Activated naive CD8-positive, alpha-beta T cell treated with anti-CD3 and anti-CD28 coated beads, Interleukin-2, amount 50 U/mL, for 24 hours (primary cell): Measurements from ENCODE around the gene MSN.

ENCODE experiments used
- ATAC-seq: fragments of 150-1000 bp; cut with Tn5 transposase; one replicate; pipeline ENCODE4 v1.10.0; 2021
- DNase-seq: peaks from one replicate; pipeline ENCODE4 v3.0.0; 2021
- H3K27ac Mint-ChIP-seq: one replicate; pipeline ENCODE4 v1.8.0; 2021; ENCODE audit warnings: mild to moderate bottlenecking, mixed read lengths
- H3K27me3 Mint-ChIP-seq: one replicate; pipeline ENCODE4 v1.8.0; 2021; ENCODE audit warnings: mixed read lengths
- H3K36me3 Mint-ChIP-seq: one replicate; pipeline ENCODE4 v1.8.0; 2021; ENCODE audit warnings: low read depth, mixed read lengths
- H3K4me1 Mint-ChIP-seq: one replicate; pipeline ENCODE4 v1.8.0; 2021; ENCODE audit warnings: mixed read lengths
- H3K4me3 Mint-ChIP-seq: one replicate; pipeline ENCODE4 v1.8.0; 2021; ENCODE audit warnings: mild to moderate bottlenecking, moderate library complexity, mixed read lengths
- H3K9me3 Mint-ChIP-seq: one replicate; pipeline ENCODE4 v1.8.0; 2021; ENCODE audit warnings: mixed read lengths

The MSN gene

GRCh38 chrX:65720381-65720964 lies 53.0 kb downstream of the MSN start:
- no peaks in the 10 kb centered on the region for H3K9me3 Mint-ChIP-seq
- H3K4me1 Mint-ChIP-seq = peaks cover 93% of the 10 kb centered on the region
- no peak for DNase-seq
- H3K27ac Mint-ChIP-seq = peak overlapping the region; percentile 78
- peak overlapping the region; percentile 1 for H3K4me3 Mint-ChIP-seq
- ATAC-seq = no peak
- peaks cover 70% of the 10 kb centered on the region for H3K36me3 Mint-ChIP-seq
- no peaks in the 10 kb centered on the region for H3K27me3 Mint-ChIP-seq

DNA sequence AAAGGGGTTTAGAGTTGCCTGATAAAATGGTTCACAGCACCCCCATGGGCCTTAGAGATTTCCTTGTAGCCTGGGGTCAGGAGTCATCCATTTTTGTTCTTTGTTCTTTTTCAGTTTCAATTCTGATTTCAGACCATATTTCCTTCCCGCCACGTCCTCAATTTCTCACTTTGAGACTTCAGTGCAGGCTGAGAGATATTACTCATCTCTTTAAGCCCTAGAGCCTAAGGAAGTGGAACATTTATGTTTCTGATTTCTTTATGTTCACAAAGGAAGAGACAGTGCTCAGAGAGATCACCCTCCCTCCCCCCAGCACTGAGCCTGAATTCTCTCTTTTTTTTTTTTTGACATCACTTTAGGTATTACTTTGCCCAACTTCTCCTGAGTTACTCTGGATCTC lies 56.3 kb downstream of the MSN start:
- Mint-ChIP-seq H3K27me3 (no peaks in the 10 kb centered on the region), H3K36me3 (peaks cover 75% of the 10 kb centered on the region), H3K4me3 (peak overlapping the region; percentile 51), H3K9me3 (no peaks in the 10 kb centered on the region), H3K27ac (peak overlapping the region; percentile 94), H3K4me1 (peaks cover 91% of the 10 kb centered on the region)
- DNase-seq (peak; percentile 24), ATAC-seq (peak; percentile 91)

DNA sequence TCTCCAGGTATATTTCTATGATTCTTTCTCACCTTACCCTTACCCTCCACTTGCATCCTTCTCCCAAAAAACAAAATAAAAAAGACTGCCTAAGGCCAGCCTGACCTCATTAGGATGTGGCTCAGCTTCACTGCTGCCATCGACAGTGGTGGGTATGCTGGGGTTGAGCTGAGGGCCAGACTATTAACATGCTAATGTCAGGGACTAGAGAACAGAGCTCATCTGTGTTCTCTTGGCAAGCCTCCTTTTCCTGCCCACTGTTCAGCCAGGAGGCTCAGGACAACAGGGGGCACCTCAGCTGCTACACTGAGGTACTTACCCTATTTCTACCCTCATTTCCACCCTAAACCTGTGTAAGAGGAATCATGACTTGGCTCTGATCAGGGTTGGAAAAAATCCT lies 59.3 kb downstream of the MSN start:
- no peak overlapping the region for H3K4me3 Mint-ChIP-seq
- peaks cover 79% of the 10 kb centered on the region for H3K4me1 Mint-ChIP-seq
- H3K9me3 Mint-ChIP-seq = no peaks in the 10 kb centered on the region
- DNase-seq (no peak), ATAC-seq (no peak)
- H3K27ac Mint-ChIP-seq = peak overlapping the region; percentile 94
- no peaks in the 10 kb centered on the region for H3K27me3 Mint-ChIP-seq
- peaks cover 82% of the 10 kb centered on the region for H3K36me3 Mint-ChIP-seq

- Mint-ChIP-seq H3K27me3 (no peaks in the 10 kb centered on the region), H3K36me3 (peaks cover 87% of the 10 kb centered on the region), H3K27ac (peak overlapping the region; percentile 55), H3K9me3 (no peaks in the 10 kb centered on the region), H3K4me1 (peaks cover 43% of the 10 kb centered on the region), H3K4me3 (no peak overlapping the region)
- DNase-seq (no peak), ATAC-seq (peak; percentile 20)
Observed at GRCh38 chrX:65731684-65732289, 64.3 kb downstream of the MSN start.

GRCh38 chrX:65740909-65741308 lies 73.5 kb downstream of the MSN start:
- Mint-ChIP-seq H3K4me1 (peaks cover 57% of the 10 kb centered on the region), H3K9me3 (no peaks in the 10 kb centered on the region), H3K27ac (peak overlapping the region; percentile 84), H3K27me3 (no peaks in the 10 kb centered on the region), H3K4me3 (no peak overlapping the region), H3K36me3 (peaks cover 58% of the 10 kb centered on the region)
- DNase-seq = no peak
- peak; percentile 18 for ATAC-seq

- H3K27ac Mint-ChIP-seq = peak overlapping the region; percentile 84
- DNase-seq = no peak
- H3K27me3 Mint-ChIP-seq = no peaks in the 10 kb centered on the region
- peaks cover 55% of the 10 kb centered on the region for H3K4me1 Mint-ChIP-seq
- H3K4me3 Mint-ChIP-seq = peak overlapping the region; percentile 36
- H3K9me3 Mint-ChIP-seq = no peaks in the 10 kb centered on the region
- H3K36me3 Mint-ChIP-seq = peaks cover 50% of the 10 kb centered on the region
- peak; percentile 73 for ATAC-seq
Observed at GRCh38 chrX:65741823-65742222, 74.4 kb downstream of the MSN start.

DNA sequence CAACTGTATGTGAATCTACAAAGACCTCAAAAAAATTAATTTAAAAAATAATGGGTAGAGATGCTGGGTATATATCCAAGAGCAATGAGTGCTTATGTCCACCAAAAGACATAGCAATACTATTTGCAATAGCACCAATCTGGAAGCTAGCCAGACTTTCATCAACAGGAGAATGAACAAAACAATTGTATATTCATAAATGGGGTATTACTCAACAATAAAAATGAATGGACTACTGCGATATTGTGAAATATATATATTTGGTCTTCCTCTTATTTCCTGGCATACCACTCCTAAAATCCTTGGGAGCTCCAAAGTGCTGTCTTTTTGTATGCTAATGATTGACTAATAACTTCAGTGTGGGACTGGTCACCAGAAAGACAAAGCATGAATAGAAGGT lies 77.5 kb downstream of the MSN start:
- ATAC-seq (no peak), DNase-seq (no peak)
- Mint-ChIP-seq H3K4me1 (peaks cover 62% of the 10 kb centered on the region), H3K9me3 (no peaks in the 10 kb centered on the region), H3K4me3 (no peak overlapping the region), H3K27ac (no peak overlapping the region), H3K36me3 (peaks cover 27% of the 10 kb centered on the region), H3K27me3 (no peaks in the 10 kb centered on the region)

DNA sequence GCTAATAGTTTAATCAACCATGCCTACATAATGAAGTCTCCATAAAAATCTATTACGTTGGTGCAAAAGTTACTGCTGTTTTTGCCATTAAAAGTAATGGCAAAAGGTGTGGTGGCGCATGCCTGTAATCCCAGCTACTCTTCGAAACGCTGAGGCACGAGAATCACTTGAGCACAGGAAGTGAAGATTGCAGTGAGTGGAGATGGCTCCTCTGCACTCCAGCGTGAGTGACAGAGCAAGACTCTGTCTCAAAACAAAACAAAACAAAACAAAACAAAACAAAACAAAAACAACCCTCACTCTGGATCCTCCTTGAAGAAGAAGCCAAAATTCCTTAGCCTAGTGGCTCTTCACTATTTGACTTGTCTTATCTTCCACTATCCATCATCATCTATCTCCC lies 78.0 kb downstream of the MSN start:
- DNase-seq = no peak
- Mint-ChIP-seq H3K4me3 (no peak overlapping the region), H3K9me3 (no peaks in the 10 kb centered on the region)

DNA sequence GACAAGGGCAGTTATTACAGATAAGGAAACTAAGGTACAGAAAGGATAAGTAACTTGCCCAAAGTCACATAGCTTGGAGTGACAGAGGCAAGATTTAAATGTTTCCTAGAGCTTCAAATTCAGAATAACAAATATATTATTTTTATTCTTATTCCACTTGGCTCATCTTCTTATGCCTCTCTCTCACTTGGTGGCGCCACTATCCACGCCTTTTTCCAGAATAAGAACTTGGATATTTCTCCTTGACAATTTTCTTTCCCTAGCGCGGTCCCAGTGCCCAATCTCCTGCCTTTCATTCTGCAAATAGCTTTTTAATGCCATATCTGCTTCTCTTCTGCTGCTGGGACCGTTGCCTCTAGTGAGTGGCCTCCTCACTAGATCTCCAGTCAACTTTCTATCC lies 78.5 kb downstream of the MSN start:
- DNase-seq (no peak), ATAC-seq (no peak)
- Mint-ChIP-seq H3K27ac (no peak overlapping the region), H3K4me1 (peaks cover 59% of the 10 kb centered on the region), H3K4me3 (no peak overlapping the region), H3K27me3 (no peaks in the 10 kb centered on the region), H3K36me3 (peaks cover 18% of the 10 kb centered on the region), H3K9me3 (no peaks in the 10 kb centered on the region)

More for the DNA sequence above, 78.0 kb downstream of the MSN start:
- ATAC-seq = no peak
- Mint-ChIP-seq H3K27me3 (no peaks in the 10 kb centered on the region), H3K27ac (no peak overlapping the region), H3K36me3 (peaks cover 23% of the 10 kb centered on the region), H3K4me1 (peaks cover 59% of the 10 kb centered on the region)

DNA sequence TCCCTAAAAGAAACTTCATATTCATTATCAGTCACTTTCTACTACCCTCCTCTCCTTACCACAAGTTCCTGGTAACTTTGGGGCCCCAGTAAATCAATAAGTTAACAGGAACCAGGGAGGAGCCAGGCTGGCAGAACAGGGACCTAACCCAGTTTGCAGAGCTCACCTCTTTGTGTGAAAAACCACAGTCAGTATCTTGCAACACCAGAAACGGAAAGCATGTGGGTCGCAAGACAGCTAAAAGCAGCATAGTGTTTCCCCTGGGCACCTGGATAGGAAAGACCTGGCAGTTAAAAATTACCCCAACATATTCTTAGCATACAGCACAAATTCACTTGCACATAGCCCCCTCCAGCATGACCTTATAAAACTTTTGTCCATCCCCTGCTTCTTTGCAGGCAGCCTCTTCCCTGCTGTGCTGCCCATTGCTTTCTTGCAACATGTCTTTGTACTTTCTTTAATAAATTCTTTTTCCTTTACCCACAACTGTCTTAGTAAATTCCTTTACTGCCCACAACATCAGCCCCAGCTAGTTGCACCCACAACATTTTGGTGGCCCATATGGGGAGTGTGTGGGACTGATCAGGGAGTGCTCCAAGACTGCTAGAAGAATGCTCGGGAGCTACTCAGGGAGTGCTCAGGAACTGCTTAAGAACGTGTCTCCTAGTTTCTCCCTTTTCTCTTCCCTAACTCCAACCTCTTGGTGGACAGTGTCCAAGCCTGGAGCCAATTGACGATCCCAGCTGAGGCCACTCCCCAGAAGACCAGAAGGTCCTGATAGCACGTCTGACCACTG lies 83.4 kb downstream of the MSN start:
- Mint-ChIP-seq H3K27me3 (no peaks in the 10 kb centered on the region), H3K27ac (peak overlapping the region; percentile 67), H3K36me3 (peaks cover 4% of the 10 kb centered on the region), H3K4me1 (peaks cover 63% of the 10 kb centered on the region), H3K4me3 (peak overlapping the region; percentile 40), H3K9me3 (no peaks in the 10 kb centered on the region)
- ATAC-seq (peak; percentile 76), DNase-seq (peak; percentile 22)

GRCh38 chrX:65751519-65751918 lies 84.1 kb downstream of the MSN start:
- H3K27me3 Mint-ChIP-seq = no peaks in the 10 kb centered on the region
- no peak for DNase-seq
- H3K4me3 Mint-ChIP-seq = no peak overlapping the region
- ATAC-seq = no peak
- peaks cover 69% of the 10 kb centered on the region for H3K4me1 Mint-ChIP-seq
- H3K36me3 Mint-ChIP-seq = peaks cover 4% of the 10 kb centered on the region
- H3K27ac Mint-ChIP-seq = peak overlapping the region; percentile 81
- H3K9me3 Mint-ChIP-seq = no peaks in the 10 kb centered on the region

DNA sequence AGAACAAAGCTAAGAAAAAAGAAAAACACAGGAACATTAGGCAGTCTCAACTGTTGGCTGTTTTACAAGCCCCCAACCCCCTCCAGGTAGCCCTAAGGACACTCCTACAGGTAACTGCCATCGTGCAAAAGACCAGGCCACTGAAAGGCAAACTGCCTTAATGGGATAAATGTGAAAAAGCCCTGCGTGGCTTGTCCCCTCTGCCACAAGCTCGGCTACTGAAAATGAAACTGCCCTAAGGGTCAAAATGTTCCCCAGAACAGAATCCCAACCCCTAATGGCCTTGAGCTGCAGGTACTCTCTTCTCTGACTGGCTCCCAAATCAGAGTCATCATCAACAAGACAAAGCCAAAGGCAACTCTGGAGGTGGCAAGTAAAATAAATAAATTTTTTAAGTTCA lies 84.8 kb downstream of the MSN start:
- no peaks in the 10 kb centered on the region for H3K27me3 Mint-ChIP-seq
- no peak for DNase-seq
- no peak overlapping the region for H3K27ac Mint-ChIP-seq
- H3K4me1 Mint-ChIP-seq = peaks cover 71% of the 10 kb centered on the region
- H3K9me3 Mint-ChIP-seq = no peaks in the 10 kb centered on the region
- no peak overlapping the region for H3K4me3 Mint-ChIP-seq
- ATAC-seq = no peak
- H3K36me3 Mint-ChIP-seq = peaks cover 4% of the 10 kb centered on the region

DNA sequence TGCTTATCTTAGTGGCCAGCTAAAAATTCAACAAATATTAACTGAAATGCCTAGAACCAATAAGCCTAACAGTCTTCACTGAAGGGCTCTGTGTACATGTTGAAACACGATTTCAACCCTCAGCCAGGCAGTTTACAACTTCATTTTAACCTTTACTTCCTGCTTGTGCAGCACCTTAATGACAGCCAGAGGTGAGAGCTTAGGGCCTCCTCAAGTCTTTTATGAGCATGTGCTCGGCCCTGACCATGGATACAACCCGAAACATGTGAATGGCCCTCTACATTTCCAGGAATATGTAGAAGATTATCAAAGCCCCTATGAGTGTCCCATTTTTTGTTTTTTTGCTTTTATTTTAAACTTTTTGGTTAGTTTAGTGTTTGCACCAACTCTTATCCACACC lies 88.3 kb downstream of the MSN start:
- Mint-ChIP-seq H3K9me3 (peaks cover under 1% of the 10 kb centered on the region), H3K36me3 (peaks cover 4% of the 10 kb centered on the region), H3K4me3 (no peak overlapping the region), H3K27me3 (no peaks in the 10 kb centered on the region), H3K4me1 (peaks cover 69% of the 10 kb centered on the region), H3K27ac (peak overlapping the region; percentile 22)
- DNase-seq (no peak), ATAC-seq (no peak)

GRCh38 chrX:65757943-65758342 lies 90.5 kb downstream of the MSN start:
- ATAC-seq = no peak

GRCh38 chrX:65758505-65758904 lies 91.1 kb downstream of the MSN start:
- DNase-seq (no peak), ATAC-seq (no peak)
- Mint-ChIP-seq H3K27me3 (no peaks in the 10 kb centered on the region), H3K27ac (no peak overlapping the region), H3K9me3 (peaks cover 17% of the 10 kb centered on the region), H3K4me1 (peaks cover 63% of the 10 kb centered on the region), H3K36me3 (peaks cover 14% of the 10 kb centered on the region), H3K4me3 (no peak overlapping the region)

More at GRCh38 chrX:65757943-65758342, 90.5 kb downstream of the MSN start:
- Mint-ChIP-seq H3K27me3 (no peaks in the 10 kb centered on the region), H3K36me3 (peaks cover 14% of the 10 kb centered on the region), H3K9me3 (peaks cover 17% of the 10 kb centered on the region), H3K4me3 (no peak overlapping the region), H3K4me1 (peaks cover 59% of the 10 kb centered on the region), H3K27ac (no peak overlapping the region)
- no peak for DNase-seq
